Stimulated activated naive CD8-positive, alpha-beta T cell treated with anti-CD3 and anti-CD28 coated beads, Interleukin-15, Interleukin-2, amounts not matched to agents 100 ng/mL and 50 ng/mL, for 24 hours (primary cell): ENCODE measurements around the gene SYNGR3.
A peak's percentile ranks its signal among the peaks of the same experiment; 100 is the strongest.

ENCODE experiments used
- H3K27ac Mint-ChIP-seq: one replicate; pipeline ENCODE4 v1.8.0; 2021; ENCODE audit warnings: mild to moderate bottlenecking, mixed read lengths
- H3K27me3 Mint-ChIP-seq: one replicate; pipeline ENCODE4 v1.8.0; 2021; ENCODE audit warnings: mixed read lengths
- H3K36me3 Mint-ChIP-seq: one replicate; pipeline ENCODE4 v1.8.0; 2021; ENCODE audit warnings: low read depth, mixed read lengths
- H3K4me1 Mint-ChIP-seq: one replicate; pipeline ENCODE4 v1.8.0; 2021; ENCODE audit warnings: low read depth, mixed read lengths
- H3K4me3 Mint-ChIP-seq: one replicate; pipeline ENCODE4 v1.8.0; 2021; ENCODE audit warnings: mild to moderate bottlenecking, mixed read lengths
- H3K9me3 Mint-ChIP-seq: one replicate; pipeline ENCODE4 v1.8.0; 2021; ENCODE audit warnings: mixed read lengths

Gene SYNGR3

GRCh38 chr16:1989209-1990100 lies at the start of gene SYNGR3:
TSS of gene SYNGR3 (plus strand) at chr16:1989970. CDS start at chr16:1990103, 133 bp downstream.
- peaks cover 17% of the 10 kb centered on the region for H3K27me3 Mint-ChIP-seq
- H3K9me3 Mint-ChIP-seq, result no peaks in the 10 kb centered on the region
- peaks cover 7% of the 10 kb centered on the region for H3K36me3 Mint-ChIP-seq
- peaks cover 29% of the 10 kb centered on the region for H3K4me1 Mint-ChIP-seq
- H3K27ac Mint-ChIP-seq, result no peak within 1 kb of the TSS
- peak within 1 kb of the TSS; percentile 66 for H3K4me3 Mint-ChIP-seq

- Mint-ChIP-seq H3K27ac (no peak overlapping the region), H3K4me3 (no peak overlapping the region)
Observed at GRCh38 chr16:1940273-1941161, 49.3 kb upstream of the SYNGR3 start.

GRCh38 chr16:1941162-1942046 lies 48.4 kb upstream of the SYNGR3 start:
- Mint-ChIP-seq H3K4me1 (peaks cover 24% of the 10 kb centered on the region), H3K36me3 (peaks cover 5% of the 10 kb centered on the region), H3K9me3 (no peaks in the 10 kb centered on the region), H3K27ac (no peak overlapping the region), H3K4me3 (peak overlapping the region; percentile 87), H3K27me3 (no peaks in the 10 kb centered on the region)

More at GRCh38 chr16:1940273-1941161, 49.3 kb upstream of the SYNGR3 start:
- peaks cover 5% of the 10 kb centered on the region for H3K36me3 Mint-ChIP-seq
- H3K4me1 Mint-ChIP-seq, result peaks cover 24% of the 10 kb centered on the region
- H3K27me3 Mint-ChIP-seq, result no peaks in the 10 kb centered on the region
- H3K9me3 Mint-ChIP-seq, result no peaks in the 10 kb centered on the region

- no peaks in the 10 kb centered on the region for H3K9me3 Mint-ChIP-seq
- H3K36me3 Mint-ChIP-seq, result peaks cover 5% of the 10 kb centered on the region
- H3K4me1 Mint-ChIP-seq, result peaks cover 24% of the 10 kb centered on the region
- no peak overlapping the region for H3K27ac Mint-ChIP-seq
- no peaks in the 10 kb centered on the region for H3K27me3 Mint-ChIP-seq
- H3K4me3 Mint-ChIP-seq, result peak overlapping the region; percentile 87
Observed at GRCh38 chr16:1942047-1942809, 47.5 kb upstream of the SYNGR3 start.

DNA sequence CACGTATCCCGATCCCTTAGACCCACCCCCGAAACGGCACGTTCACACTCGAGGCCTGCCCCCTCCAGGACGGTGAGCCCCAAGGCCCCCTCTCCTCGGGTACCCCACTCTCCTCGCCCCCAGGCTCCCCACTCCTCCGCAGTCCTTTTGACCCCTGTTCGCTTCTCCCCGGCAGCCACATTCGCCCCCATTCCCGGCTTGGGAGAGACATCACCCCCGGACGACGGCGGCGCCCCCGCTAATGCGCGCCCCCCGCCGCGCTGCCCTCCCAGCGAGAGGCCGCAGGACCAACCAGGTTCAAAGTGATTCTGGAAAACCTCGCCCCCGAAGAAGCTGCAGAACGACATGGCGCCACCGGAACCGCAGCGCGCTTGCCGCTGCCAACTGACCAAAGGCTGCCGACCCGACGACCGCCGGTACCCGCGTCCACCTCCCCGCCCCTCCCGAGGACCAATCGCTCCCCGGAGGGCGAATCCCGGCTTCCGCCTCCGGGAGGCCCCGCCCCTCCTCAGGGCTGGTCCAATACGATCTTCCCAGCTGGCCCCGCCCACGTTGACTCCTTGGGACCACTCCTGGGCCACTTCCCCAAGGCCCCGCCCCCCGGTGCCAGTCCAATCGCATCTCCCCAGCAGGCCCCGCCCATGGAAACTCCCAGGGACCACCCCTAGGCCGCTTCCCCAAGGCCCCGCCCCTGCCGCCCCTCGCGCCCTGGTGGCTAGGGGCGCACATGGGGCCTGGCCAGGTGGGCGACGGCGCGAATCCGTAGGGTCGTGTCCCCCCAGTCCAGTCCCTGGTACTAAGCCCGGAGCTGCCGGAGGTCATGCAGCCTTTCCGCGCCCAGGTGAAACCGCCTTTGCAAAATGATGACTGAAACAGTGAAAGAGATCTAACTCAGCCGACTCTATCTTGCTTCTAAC lies 46.7 kb upstream of the SYNGR3 start, which contains the start of gene MSRB1:
MSRB1 (minus strand) TSS at position 390 of the 917 bp plus-strand sequence; CDS start at position 347, 43 bp downstream.
- Mint-ChIP-seq H3K36me3 (peaks cover 5% of the 10 kb centered on the region), H3K4me1 (peaks cover 24% of the 10 kb centered on the region), H3K27ac (peak within 1 kb of the TSS; percentile 73), H3K9me3 (no peaks in the 10 kb centered on the region), H3K27me3 (no peaks in the 10 kb centered on the region), H3K4me3 (peak within 1 kb of the TSS; percentile 87)

GRCh38 chr16:1944612-1945199 lies 45.1 kb upstream of the SYNGR3 start:
- Mint-ChIP-seq H3K27me3 (no peaks in the 10 kb centered on the region), H3K4me3 (peak overlapping the region; percentile 87), H3K9me3 (no peaks in the 10 kb centered on the region), H3K27ac (no peak overlapping the region), H3K4me1 (peaks cover 24% of the 10 kb centered on the region), H3K36me3 (no peaks in the 10 kb centered on the region)

- Mint-ChIP-seq H3K36me3 (no peaks in the 10 kb centered on the region), H3K27ac (no peak overlapping the region), H3K27me3 (no peaks in the 10 kb centered on the region), H3K4me3 (no peak overlapping the region), H3K9me3 (no peaks in the 10 kb centered on the region), H3K4me1 (peaks cover 24% of the 10 kb centered on the region)
Observed at GRCh38 chr16:1945559-1946391, 44.0 kb upstream of the SYNGR3 start.

- peaks cover 19% of the 10 kb centered on the region for H3K4me1 Mint-ChIP-seq
- no peaks in the 10 kb centered on the region for H3K27me3 Mint-ChIP-seq
- H3K9me3 Mint-ChIP-seq, result no peaks in the 10 kb centered on the region
- peak overlapping the region; percentile 0 for H3K27ac Mint-ChIP-seq
- H3K4me3 Mint-ChIP-seq, result no peak overlapping the region
- no peaks in the 10 kb centered on the region for H3K36me3 Mint-ChIP-seq
Observed at GRCh38 chr16:1946495-1947368, 43.0 kb upstream of the SYNGR3 start.

DNA sequence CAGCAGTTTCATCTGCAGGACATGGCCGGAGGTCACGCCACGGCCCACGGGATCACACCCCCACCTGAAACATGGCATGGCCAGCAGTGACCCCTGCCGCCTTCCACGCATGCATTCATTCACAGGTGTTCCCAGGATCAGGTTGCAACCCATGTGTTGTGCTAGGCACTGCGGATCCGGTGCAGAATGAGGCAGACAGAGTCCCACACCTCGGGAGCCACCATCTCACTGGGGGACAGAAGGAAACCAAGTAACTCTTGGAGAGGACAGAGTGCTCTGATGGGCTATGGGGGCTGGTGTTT lies 42.5 kb upstream of the SYNGR3 start:
- no peaks in the 10 kb centered on the region for H3K27me3 Mint-ChIP-seq
- peak overlapping the region; percentile 0 for H3K27ac Mint-ChIP-seq

DNA sequence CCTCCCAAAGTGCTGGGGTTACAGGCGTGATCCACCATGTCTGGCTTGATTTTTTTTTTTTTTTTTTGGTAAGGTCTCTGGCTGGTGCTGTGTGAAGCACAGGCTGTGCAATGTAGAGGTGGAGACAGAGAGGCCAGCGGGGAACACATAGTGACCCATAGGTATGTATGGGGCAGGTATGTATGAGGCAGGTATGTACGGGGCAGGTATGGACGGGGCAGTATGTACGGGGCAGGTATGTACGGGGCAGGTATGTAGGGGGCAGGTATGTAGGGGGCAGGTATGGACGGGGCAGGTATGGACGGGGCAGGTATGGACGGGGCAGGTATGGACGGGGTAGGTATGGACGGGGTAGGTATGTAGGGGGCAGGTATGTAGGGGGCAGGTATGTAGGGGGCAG lies 40.3 kb upstream of the SYNGR3 start:
- Mint-ChIP-seq H3K27ac (no peak overlapping the region), H3K36me3 (no peaks in the 10 kb centered on the region), H3K27me3 (no peaks in the 10 kb centered on the region), H3K4me1 (peaks cover 5% of the 10 kb centered on the region), H3K4me3 (no peak overlapping the region), H3K9me3 (no peaks in the 10 kb centered on the region)

More for the DNA sequence above, 42.5 kb upstream of the SYNGR3 start:
- H3K36me3 Mint-ChIP-seq, result no peaks in the 10 kb centered on the region
- H3K9me3 Mint-ChIP-seq, result no peaks in the 10 kb centered on the region
- no peak overlapping the region for H3K4me3 Mint-ChIP-seq
- peaks cover 13% of the 10 kb centered on the region for H3K4me1 Mint-ChIP-seq

DNA sequence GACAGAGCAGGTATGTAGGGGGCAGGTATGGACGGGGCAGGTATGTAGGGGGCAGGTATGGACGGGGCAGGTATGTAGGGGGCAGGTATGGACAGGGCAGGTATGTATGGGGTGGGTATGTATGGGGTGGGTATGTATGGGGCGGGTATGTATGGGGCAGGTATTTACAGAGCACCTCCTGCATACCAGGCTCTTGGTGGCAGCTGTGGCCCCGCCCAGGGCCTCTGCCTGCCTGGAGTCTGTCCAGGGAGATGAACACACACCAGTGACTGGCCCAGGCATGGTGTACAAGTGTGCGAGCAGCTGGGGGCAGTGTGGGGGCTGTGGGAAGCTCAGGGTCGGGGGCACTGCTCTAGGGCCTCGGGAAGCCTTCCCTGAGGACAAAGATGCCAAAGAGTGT lies 39.7 kb upstream of the SYNGR3 start:
- no peaks in the 10 kb centered on the region for H3K36me3 Mint-ChIP-seq
- no peaks in the 10 kb centered on the region for H3K9me3 Mint-ChIP-seq
- peaks cover 4% of the 10 kb centered on the region for H3K4me1 Mint-ChIP-seq
- H3K27ac Mint-ChIP-seq, result no peak overlapping the region
- no peak overlapping the region for H3K4me3 Mint-ChIP-seq
- H3K27me3 Mint-ChIP-seq, result no peaks in the 10 kb centered on the region
